Endothelial cell of umbilical vein (primary cell): Measurements from ENCODE around the gene FAM9A. TPM values are rescaled to one million over a fixed set of nuclear protein-coding genes. Genes with fewer than 3 reads are reported as not detected.

Experiments used
- BruUV-seq: library from RNA; stranded (reverse); fragments of 400-500 nt; replicated peaks from 2 replicates; lab custom pipeline; 2021; lab: Mats Ljungman, UMichigan
- CTCF ChIA-PET: fragments of 300-600, 350-600 bp; sonication (Branson Sonifier 250); formaldehyde crosslinking; loops from one replicate; lab custom pipeline; 2021; ENCODE audit warnings: antibody characterized with exemption, inconsistent platforms; lab: Charles Lee
- POLR2A ChIA-PET: fragments of 300-600, 350-600 bp; sonication (Branson Sonifier 250); formaldehyde crosslinking; loops from one replicate; lab custom pipeline; 2021; ENCODE audit warnings: antibody characterized with exemption, inconsistent platforms; lab: Charles Lee
- DNase-seq: peaks from one replicate; pipeline ENCODE4 v3.0.0-alpha.2; 2011; ENCODE audit warnings: low read depth, low spot score
- FAIRE-seq: peaks from 2 replicates; lab custom pipeline; 2011; peaks lifted over from hg19 to GRCh38; lab: Jason Lieb, UNC
- H2AFZ ChIP-seq: 2 replicates; pipeline ENCODE4 v1.6.0; 2012; ENCODE audit warnings: low read depth, low read length, control low read depth, inconsistent platforms
- H3K27ac ChIP-seq: 2 replicates; pipeline ENCODE4 v1.5.1; 2011; ENCODE audit warnings: low read depth, mild to moderate bottlenecking, control low read depth, low read length, moderate library complexity; ENCODE audit not compliant: insufficient read depth
- H3K27me3 ChIP-seq, 2 experiments: 2 replicates each; pipeline versions ENCODE4 v1.6.0 to v1.6.1; 2011; ENCODE audit warnings: low read length in 2 of 2, mixed read lengths in 1 of 2; ENCODE audit not compliant: control insufficient read depth in 2 of 2, insufficient read depth in 2 of 2
- H3K36me3 ChIP-seq, 2 experiments: 2 replicates in 1 of 2; 3 replicates in 1 of 2; pipeline ENCODE4 v1.5.1; 2011; ENCODE audit warnings: low read length in 2 of 2, mild to moderate bottlenecking in 1 of 2, moderate library complexity in 1 of 2; ENCODE audit not compliant: control insufficient read depth in 2 of 2, insufficient read depth in 2 of 2; ENCODE audit errors: extremely low read depth in 1 of 2
- H3K4me1 ChIP-seq: 3 replicates; pipeline ENCODE4 v1.5.1; 2011; ENCODE audit warnings: mild to moderate bottlenecking, low read length; ENCODE audit not compliant: control insufficient read depth, insufficient read depth; ENCODE audit errors: extremely low read depth
- H3K4me2 ChIP-seq: 2 replicates; pipeline ENCODE4 v1.6.1; 2011; ENCODE audit warnings: low read length, control low read depth, mixed read lengths; ENCODE audit not compliant: insufficient read depth
- H3K4me3 ChIP-seq, 3 experiments: fragments of 200-600 bp in 1 of 3; sonication (generic), shearing (Covaris generic) in 1 of 3; replicated peaks in 1 of 3; 2 replicates each; pipeline ENCODE4 v1.5.1; 2011 to 2016; ENCODE audit warnings: control low read depth in 3 of 3, low read length in 3 of 3, mild to moderate bottlenecking in 2 of 3, inconsistent platforms in 1 of 3, low read depth in 1 of 3, moderate library complexity in 1 of 3; ENCODE audit not compliant: insufficient read depth in 1 of 3
- H3K79me2 ChIP-seq: 2 replicates; pipeline ENCODE4 v1.6.0; 2012; ENCODE audit warnings: low read length, inconsistent platforms; ENCODE audit not compliant: control insufficient read depth, insufficient read depth
- H3K9ac ChIP-seq: replicated peaks from 2 replicates; pipeline ENCODE3; 2011; ENCODE audit warnings: low read length, control low read depth; ENCODE audit not compliant: insufficient read depth; ENCODE audit errors: extremely low read depth
- H3K9me1 ChIP-seq: replicated peaks from 3 replicates; pipeline ENCODE4 v1.6.0; 2011; ENCODE audit warnings: mild to moderate bottlenecking, low read length; ENCODE audit not compliant: control insufficient read depth, insufficient read depth; ENCODE audit errors: extremely low read depth
- H3K9me3 ChIP-seq: replicated peaks from 2 replicates; pipeline ENCODE4 v1.5.1; 2012; ENCODE audit warnings: low read length, inconsistent platforms; ENCODE audit not compliant: control insufficient read depth, insufficient read depth
- H4K20me1 ChIP-seq: replicated peaks from 2 replicates; pipeline ENCODE3; 2011; ENCODE audit warnings: mild to moderate bottlenecking, low read length; ENCODE audit not compliant: control insufficient read depth, insufficient read depth; ENCODE audit errors: extremely low read depth
- EZH2 ChIP-seq: IDR thresholded peaks from 2 replicates; pipeline ENCODE4 v1.6.1; 2012; ENCODE audit warnings: borderline replicate concordance, low read depth, mild to moderate bottlenecking, moderate library complexity, low read length, inconsistent platforms; ENCODE audit not compliant: severe bottlenecking
- FOS ChIP-seq: IDR thresholded peaks from 2 replicates; pipeline ENCODE4 v1.6.1; 2011; ENCODE audit warnings: mild to moderate bottlenecking, low read length, moderate library complexity, borderline replicate concordance; ENCODE audit not compliant: insufficient read depth
- GATA2 ChIP-seq: IDR thresholded peaks from 2 replicates; pipeline ENCODE4 v1.7.0; 2011; ENCODE audit warnings: low read depth, mild to moderate bottlenecking, moderate library complexity, mixed read lengths, low read length; ENCODE audit not compliant: insufficient read length, insufficient read depth
- JUN ChIP-seq: IDR thresholded peaks from 2 replicates; pipeline ENCODE4 v1.6.1; 2011; ENCODE audit warnings: borderline replicate concordance, low read depth; ENCODE audit not compliant: insufficient read length, insufficient read depth
- MYC ChIP-seq: IDR thresholded peaks from one replicate; pipeline ENCODE4 v1.6.1; 2011; ENCODE audit warnings: mild to moderate bottlenecking, low read depth, low read length
- POLR2A ChIP-seq: IDR thresholded peaks from 2 replicates; pipeline ENCODE4 v1.6.1; 2012; ENCODE audit warnings: low read depth, mild to moderate bottlenecking, control low read depth, low read length
- POLR2AphosphoS5 ChIP-seq: IDR thresholded peaks from 2 replicates; pipeline ENCODE4 v1.6.1; 2012; ENCODE audit warnings: low read depth, mild to moderate bottlenecking, control low read depth, low read length, moderate library complexity; ENCODE audit not compliant: insufficient read depth
- dilution Hi-C: fragments of 300-500 bp; cut with MboI; formaldehyde crosslinking; loops from one replicate; pipeline ENCODE4 v1.15.0; 2019; ENCODE audit warnings: low sequenced_read_pairs; ENCODE audit not compliant: extremely low pct_ligation_motif_present
- intact Hi-C: fragments of 100-400 bp; cut with micrococcal nuclease; formaldehyde crosslinking; loops from one replicate; pipeline ENCODE4 v1.10.0; 2022
- polyA plus RNA-seq, 4 experiments: library from polyadenylated mRNA; depleted of rRNA in 3 of 4; stranded (reverse) in 3 of 4; unstranded in 1 of 4; fragments of >200 nt; gene quantifications; 2 replicates each; pipeline versions ENCODE4 v1.2.1 to v1.2.3, GENCODE V29; 2011 to 2012; ENCODE audit warnings: missing spikeins in 1 of 4
- total RNA-seq: library from RNA; stranded (reverse); gene quantifications from 2 replicates; pipeline ENCODE4 v1.2.3, GENCODE V29; 2021
- TF ChIP-seq, protein P1 (sequence below): IDR thresholded peaks from 2 replicates; pipeline ENCODE4 v1.6.1; 2011; ENCODE audit not compliant: insufficient read depth, insufficient read length
- TF ChIP-seq, protein P2 (sequence below), 2 donors: IDR thresholded peaks; 1 replicate in 1 of 2; 2 replicates in 1 of 2; pipeline ENCODE4 v1.5.1; 2011; ENCODE audit warnings: low read length in 2 of 2, mild to moderate bottlenecking in 2 of 2, moderate library complexity in 2 of 2, control low read depth in 1 of 2, inconsistent platforms in 1 of 2, low read depth in 1 of 2; ENCODE audit not compliant: insufficient read depth in 1 of 2; ENCODE audit errors: extremely low read depth in 1 of 2

FAM9A gene
- total and polyA plus RNA-seq, 2 donors (not counting 3 experiments of a cell fraction or from before 2014, with no cell fraction given), result not detected

GRCh38 chrX:8841911-8842310 lies 40.7 kb upstream of the FAM9A start:
- ChIA-PET POLR2A (no interaction called here), CTCF (interaction anchor here (1.5 kb wide), 1 partner anchor 38 kb away, joined by 3 read pairs; no protein-coding TSS in a partner anchor)
- no peak for FAIRE-seq
- H3K9ac ChIP-seq, result no peak overlapping the region
- no peak overlapping the region for H3K4me3 ChIP-seq
- no peak overlapping the region for H3K4me2 ChIP-seq
- TF ChIP-seq MYC, result no peak
- no peak for TF ChIP-seq POLR2A
- no peak for TF ChIP-seq GATA2
- no peak for TF ChIP-seq POLR2AphosphoS5
- TF ChIP-seq, protein P1, sequence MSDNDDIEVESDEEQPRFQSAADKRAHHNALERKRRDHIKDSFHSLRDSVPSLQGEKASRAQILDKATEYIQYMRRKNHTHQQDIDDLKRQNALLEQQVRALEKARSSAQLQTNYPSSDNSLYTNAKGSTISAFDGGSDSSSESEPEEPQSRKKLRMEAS, result no peak
- no peak for TF ChIP-seq JUN
- TF ChIP-seq, protein P2, sequence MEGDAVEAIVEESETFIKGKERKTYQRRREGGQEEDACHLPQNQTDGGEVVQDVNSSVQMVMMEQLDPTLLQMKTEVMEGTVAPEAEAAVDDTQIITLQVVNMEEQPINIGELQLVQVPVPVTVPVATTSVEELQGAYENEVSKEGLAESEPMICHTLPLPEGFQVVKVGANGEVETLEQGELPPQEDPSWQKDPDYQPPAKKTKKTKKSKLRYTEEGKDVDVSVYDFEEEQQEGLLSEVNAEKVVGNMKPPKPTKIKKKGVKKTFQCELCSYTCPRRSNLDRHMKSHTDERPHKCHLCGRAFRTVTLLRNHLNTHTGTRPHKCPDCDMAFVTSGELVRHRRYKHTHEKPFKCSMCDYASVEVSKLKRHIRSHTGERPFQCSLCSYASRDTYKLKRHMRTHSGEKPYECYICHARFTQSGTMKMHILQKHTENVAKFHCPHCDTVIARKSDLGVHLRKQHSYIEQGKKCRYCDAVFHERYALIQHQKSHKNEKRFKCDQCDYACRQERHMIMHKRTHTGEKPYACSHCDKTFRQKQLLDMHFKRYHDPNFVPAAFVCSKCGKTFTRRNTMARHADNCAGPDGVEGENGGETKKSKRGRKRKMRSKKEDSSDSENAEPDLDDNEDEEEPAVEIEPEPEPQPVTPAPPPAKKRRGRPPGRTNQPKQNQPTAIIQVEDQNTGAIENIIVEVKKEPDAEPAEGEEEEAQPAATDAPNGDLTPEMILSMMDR (IDR thresholded peaks at IDR 0.05; ENCODE audit: extremely low read depth in 1 of 2, insufficient read depth in 1 of 2, low read depth in 1 of 2, low read length in 2 of 2), result no peak
- TF ChIP-seq FOS, result no peak
- TF ChIP-seq EZH2, result no peak
- BruUV-seq, result no TSS peak
- H3K79me2 ChIP-seq, result no peaks in the 10 kb centered on the region
- no peaks in the 10 kb centered on the region for H3K27me3 ChIP-seq
- H3K4me1 ChIP-seq, result no peaks in the 10 kb centered on the region
- no peak overlapping the region for H2AFZ ChIP-seq
- no peak for DNase-seq
- H4K20me1 ChIP-seq, result no peaks in the 10 kb centered on the region
- no peak overlapping the region for H3K27ac ChIP-seq
- no peaks in the 10 kb centered on the region for H3K9me3 ChIP-seq
- intact Hi-C loops, result no loop called here
- H3K36me3 ChIP-seq, result no peaks in the 10 kb centered on the region
- dilution Hi-C loops, result no loop called here
- no peaks in the 10 kb centered on the region for H3K9me1 ChIP-seq
